ENCODE measurements around the gene AURKAIP1. TPM values are rescaled to one million over a fixed set of nuclear protein-coding genes. Genes with fewer than 3 reads are reported as not detected.

AURKAIP1 gene
- total RNA-seq, 4 donors from 2014 or later, result 13.2 to 75.8 (median 31.1) TPM

DNA sequence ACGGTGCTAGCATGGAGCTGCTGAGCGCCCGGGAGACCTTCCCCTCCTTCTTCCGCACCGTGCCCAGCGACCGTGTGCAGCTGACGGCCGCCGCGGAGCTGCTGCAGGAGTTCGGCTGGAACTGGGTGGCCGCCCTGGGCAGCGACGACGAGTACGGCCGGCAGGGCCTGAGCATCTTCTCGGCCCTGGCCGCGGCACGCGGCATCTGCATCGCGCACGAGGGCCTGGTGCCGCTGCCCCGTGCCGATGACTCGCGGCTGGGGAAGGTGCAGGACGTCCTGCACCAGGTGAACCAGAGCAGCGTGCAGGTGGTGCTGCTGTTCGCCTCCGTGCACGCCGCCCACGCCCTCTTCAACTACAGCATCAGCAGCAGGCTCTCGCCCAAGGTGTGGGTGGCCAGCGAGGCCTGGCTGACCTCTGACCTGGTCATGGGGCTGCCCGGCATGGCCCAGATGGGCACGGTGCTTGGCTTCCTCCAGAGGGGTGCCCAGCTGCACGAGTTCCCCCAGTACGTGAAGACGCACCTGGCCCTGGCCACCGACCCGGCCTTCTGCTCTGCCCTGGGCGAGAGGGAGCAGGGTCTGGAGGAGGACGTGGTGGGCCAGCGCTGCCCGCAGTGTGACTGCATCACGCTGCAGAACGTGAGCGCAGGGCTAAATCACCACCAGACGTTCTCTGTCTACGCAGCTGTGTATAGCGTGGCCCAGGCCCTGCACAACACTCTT lies 42.8 kb downstream of the AURKAIP1 start:
- no peaks in the 10 kb centered on the region for H3K9me3 ChIP-seq
- no peaks in the 10 kb centered on the region for H3K36me3 ChIP-seq
- no peaks in the 10 kb centered on the region for H3K27me3 ChIP-seq
- intact Hi-C loops (cut with DNase I; ENCODE audit: low total_unique reads), result no loop called here
- no peak for DNase-seq
- H3K4me3 ChIP-seq, result no peak overlapping the region
- TF ChIP-seq, protein P1, sequence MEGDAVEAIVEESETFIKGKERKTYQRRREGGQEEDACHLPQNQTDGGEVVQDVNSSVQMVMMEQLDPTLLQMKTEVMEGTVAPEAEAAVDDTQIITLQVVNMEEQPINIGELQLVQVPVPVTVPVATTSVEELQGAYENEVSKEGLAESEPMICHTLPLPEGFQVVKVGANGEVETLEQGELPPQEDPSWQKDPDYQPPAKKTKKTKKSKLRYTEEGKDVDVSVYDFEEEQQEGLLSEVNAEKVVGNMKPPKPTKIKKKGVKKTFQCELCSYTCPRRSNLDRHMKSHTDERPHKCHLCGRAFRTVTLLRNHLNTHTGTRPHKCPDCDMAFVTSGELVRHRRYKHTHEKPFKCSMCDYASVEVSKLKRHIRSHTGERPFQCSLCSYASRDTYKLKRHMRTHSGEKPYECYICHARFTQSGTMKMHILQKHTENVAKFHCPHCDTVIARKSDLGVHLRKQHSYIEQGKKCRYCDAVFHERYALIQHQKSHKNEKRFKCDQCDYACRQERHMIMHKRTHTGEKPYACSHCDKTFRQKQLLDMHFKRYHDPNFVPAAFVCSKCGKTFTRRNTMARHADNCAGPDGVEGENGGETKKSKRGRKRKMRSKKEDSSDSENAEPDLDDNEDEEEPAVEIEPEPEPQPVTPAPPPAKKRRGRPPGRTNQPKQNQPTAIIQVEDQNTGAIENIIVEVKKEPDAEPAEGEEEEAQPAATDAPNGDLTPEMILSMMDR (IDR thresholded peaks at IDR 0.05), result no peak
- no peak for TF ChIP-seq POLR2A (IDR thresholded peaks at IDR 0.05)
- H3K4me1 ChIP-seq, result no peaks in the 10 kb centered on the region
- H3K27ac ChIP-seq, result no peak overlapping the region

DNA sequence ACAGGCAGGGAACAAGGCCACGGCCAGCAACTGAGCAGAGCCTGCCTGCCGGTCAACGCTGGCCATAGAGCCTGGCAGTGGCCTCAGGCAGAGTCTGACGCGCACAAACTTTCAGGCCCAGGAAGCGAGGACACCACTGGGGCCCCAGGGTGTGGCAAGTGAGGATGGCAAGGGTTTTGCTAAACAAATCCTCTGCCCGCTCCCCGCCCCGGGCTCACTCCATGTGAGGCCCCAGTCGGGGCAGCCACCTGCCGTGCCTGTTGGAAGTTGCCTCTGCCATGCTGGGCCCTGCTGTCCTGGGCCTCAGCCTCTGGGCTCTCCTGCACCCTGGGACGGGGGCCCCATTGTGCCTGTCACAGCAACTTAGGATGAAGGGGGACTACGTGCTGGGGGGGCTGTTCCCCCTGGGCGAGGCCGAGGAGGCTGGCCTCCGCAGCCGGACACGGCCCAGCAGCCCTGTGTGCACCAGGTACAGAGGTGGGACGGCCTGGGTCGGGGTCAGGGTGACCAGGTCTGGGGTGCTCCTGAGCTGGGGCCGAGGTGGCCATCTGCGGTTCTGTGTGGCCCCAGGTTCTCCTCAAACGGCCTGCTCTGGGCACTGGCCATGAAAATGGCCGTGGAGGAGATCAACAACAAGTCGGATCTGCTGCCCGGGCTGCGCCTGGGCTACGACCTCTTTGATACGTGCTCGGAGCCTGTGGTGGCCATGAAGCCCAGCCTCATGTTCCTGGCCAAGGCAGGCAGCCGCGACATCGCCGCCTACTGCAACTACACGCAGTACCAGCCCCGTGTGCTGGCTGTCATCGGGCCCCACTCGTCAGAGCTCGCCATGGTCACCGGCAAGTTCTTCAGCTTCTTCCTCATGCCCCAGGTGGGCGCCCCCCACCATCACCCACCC lies 43.7 kb downstream of the AURKAIP1 start, which contains the start of gene TAS1R3:
Gene TAS1R3, plus strand, starts transcription at position 213 of the 898 bp plus-strand sequence. Its CDS starts 66 bp downstream, at position 279.
- intact Hi-C loops (cut with DNase I; ENCODE audit: low total_unique reads), result no loop called here
- no peak for TF ChIP-seq POLR2A (IDR thresholded peaks at IDR 0.05)
- TF ChIP-seq, protein P1 (IDR thresholded peaks at IDR 0.05), result no peak
- Histone ChIP-seq H3K4me3 (no peak within 1 kb of the TSS), H3K27ac (no peak within 1 kb of the TSS), H3K9me3 (no peaks in the 10 kb centered on the region), H3K4me1 (peaks cover 0 to 3% of the 10 kb centered on the region in 2 donors), H3K27me3 (no peaks in the 10 kb centered on the region), H3K36me3 (no peaks in the 10 kb centered on the region)
- DNase-seq, result no peak

DNA sequence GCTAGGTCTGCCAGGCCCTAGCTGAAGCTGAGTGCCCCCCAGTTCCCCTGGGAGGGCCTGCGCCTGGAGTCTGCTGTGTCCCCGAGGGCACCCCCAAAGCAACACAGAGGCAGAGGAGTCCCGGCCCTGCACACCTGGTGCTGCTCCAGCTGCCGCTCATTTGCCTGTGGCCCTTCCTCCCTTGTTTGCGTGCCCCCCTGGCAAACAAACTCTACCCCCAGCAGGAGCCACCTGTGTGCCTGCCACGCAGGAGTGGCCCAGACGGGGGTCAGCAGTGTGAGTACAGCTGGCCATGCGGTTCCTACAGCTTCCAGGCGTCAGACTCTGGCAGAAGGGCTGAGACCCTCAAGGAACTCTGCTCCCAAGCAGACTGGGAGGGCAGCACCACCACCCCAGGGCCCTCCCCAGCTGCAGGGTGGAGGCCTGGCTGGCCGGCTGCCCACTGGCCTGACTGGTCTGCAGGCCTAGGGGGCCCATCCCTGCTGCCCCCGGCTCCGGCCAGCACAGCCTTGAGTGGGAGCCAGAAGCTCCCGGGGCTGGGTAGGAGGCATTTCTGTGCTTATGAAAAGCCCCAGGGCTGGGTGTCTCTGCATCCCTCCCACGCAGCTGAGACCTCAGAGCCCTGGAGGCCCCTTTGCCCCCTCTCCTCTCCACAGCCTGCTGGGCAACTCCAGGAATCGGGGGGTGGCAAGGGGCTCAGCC lies 44.5 kb downstream of the AURKAIP1 start:
- H3K27ac ChIP-seq, result no peak overlapping the region
- H3K27me3 ChIP-seq, result no peaks in the 10 kb centered on the region
- peaks cover 0 to 11% of the 10 kb centered on the region in 2 donors for H3K4me1 ChIP-seq
- TF ChIP-seq POLR2A (IDR thresholded peaks at IDR 0.05), result no peak
- TF ChIP-seq, protein P1 (IDR thresholded peaks at IDR 0.05), result no peak
- no peak for DNase-seq
- intact Hi-C loops (cut with DNase I; ENCODE audit: low total_unique reads), result no loop called here
- H3K36me3 ChIP-seq, result no peaks in the 10 kb centered on the region
- H3K4me3 ChIP-seq, result no peak overlapping the region
- H3K9me3 ChIP-seq, result no peaks in the 10 kb centered on the region

DNA sequence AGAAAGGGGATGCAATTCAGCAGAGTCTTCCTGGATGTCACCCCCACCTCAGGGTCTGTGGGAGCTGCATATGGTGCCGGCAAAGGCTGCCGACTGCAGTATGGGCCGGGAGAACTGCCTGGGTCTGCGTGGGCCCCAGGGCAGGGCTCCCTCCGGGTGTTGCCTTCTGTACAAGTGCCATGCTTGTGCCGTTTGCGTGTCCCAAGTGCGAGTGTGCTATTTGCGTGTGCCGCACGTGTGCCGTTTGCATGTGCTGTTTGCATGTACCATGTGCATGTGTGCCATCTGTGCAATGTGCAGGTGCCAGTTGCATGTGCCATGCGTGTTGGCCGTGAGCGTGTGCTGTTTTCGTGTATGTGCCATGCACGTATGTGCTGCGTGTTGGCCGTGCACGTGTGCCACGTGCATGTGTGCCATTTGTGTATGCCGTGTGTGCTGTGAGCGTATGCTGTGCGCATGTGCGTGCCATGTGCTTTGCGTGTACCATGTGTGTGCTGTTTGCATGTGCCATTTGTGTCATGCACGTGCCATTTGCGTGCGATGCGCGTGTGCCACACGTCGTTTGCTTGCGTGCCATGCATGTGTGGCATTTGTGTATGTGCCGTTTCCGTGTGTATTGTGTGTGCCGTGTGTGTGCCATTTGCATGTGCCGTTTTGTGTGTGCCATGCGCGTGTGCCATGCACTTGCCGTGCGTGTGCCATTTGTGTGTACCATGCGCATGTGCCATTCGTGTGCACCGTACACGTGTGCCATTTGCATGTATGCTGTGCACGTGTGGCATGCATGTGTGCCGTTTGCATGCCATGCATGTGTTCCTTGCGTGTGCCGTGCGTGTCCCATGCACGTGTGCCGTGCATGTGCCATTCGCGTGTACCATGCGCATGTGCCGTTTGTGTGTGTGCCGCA lies 45.5 kb downstream of the AURKAIP1 start:
- Histone ChIP-seq H3K36me3 (no peaks in the 10 kb centered on the region), H3K27me3 (no peaks in the 10 kb centered on the region), H3K4me1 (peaks cover 0 to 17% of the 10 kb centered on the region in 2 donors), H3K9me3 (no peaks in the 10 kb centered on the region), H3K27ac (no peak overlapping the region), H3K4me3 (no peak overlapping the region)
- TF ChIP-seq, protein P1 (IDR thresholded peaks at IDR 0.05), result no peak
- no peak for TF ChIP-seq POLR2A (IDR thresholded peaks at IDR 0.05)
- intact Hi-C loops (cut with DNase I; ENCODE audit: low total_unique reads), result no loop called here
- no peak for DNase-seq
